Prostate gland (tissue), 2 donors: ENCODE data around the gene KLHL3.
A peak's percentile ranks its signal among the peaks of the same experiment; 100 is the strongest.

Experiments used
- POLR2A ChIP-seq: fragments of 450-650 bp; IDR thresholded peaks from one replicate; pipeline ENCODE4 v1.6.1; 2016; ENCODE audit warnings: antibody characterized with exemption, mild to moderate bottlenecking
- POLR2AphosphoS5 ChIP-seq: sonication (generic); formaldehyde crosslinking; IDR thresholded peaks from one replicate; pipeline ENCODE4 v1.6.1; 2017; ENCODE audit warnings: antibody characterized with exemption
- TF ChIP-seq, protein P1 (sequence below), 4 experiments: fragments of 200-600 bp in 2 of 4; fragments of 450-650 bp in 2 of 4; sonication (generic) in 2 of 4; IDR thresholded peaks; 1 replicate in 3 of 4; 2 replicates in 1 of 4; pipeline ENCODE4 v1.5.1; 2016 to 2019; ENCODE audit warnings: antibody characterized with exemption in 4 of 4, mild to moderate bottlenecking in 2 of 4, moderate library complexity in 2 of 4

DNA sequence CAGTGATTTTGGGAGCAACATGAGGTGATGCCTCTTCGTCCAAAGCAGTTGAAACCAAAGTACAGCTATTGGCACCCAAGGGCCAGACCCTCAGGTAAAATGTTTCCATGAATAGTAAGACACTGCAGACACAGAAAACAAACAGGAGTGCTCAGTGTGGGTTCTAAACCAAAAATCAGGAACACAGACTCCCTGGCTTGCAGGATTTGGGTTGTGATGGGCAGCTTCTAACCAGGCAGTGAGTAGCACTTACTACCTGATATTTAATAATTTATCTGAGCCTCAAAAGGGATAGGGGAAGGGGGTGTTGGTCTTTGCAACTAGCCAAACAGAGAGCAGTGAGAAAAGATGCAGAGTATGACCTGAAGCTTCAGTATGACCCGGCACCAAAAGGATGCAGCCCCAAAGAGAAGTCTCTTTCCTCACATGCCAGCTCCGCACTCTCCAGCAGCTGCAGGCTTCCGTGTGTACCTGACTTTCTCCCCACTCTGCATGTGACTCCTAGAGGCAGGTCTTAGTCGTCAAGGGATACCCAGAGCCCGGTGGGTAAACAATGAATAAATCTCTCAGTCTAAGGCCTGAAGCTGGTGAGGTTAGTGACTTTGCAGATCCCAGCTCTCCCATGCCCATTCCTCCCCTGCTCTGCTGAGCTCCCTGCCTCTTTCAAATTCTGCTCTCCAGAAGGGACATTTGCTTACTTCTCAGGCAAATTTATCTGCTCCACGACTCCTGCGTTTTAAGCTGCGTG, 131.4 kb downstream of the KLHL3 start:
- TF ChIP-seq, protein P1, sequence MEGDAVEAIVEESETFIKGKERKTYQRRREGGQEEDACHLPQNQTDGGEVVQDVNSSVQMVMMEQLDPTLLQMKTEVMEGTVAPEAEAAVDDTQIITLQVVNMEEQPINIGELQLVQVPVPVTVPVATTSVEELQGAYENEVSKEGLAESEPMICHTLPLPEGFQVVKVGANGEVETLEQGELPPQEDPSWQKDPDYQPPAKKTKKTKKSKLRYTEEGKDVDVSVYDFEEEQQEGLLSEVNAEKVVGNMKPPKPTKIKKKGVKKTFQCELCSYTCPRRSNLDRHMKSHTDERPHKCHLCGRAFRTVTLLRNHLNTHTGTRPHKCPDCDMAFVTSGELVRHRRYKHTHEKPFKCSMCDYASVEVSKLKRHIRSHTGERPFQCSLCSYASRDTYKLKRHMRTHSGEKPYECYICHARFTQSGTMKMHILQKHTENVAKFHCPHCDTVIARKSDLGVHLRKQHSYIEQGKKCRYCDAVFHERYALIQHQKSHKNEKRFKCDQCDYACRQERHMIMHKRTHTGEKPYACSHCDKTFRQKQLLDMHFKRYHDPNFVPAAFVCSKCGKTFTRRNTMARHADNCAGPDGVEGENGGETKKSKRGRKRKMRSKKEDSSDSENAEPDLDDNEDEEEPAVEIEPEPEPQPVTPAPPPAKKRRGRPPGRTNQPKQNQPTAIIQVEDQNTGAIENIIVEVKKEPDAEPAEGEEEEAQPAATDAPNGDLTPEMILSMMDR (IDR thresholded peaks at IDR 0.05), result no peak
- TF ChIP-seq POLR2AphosphoS5 (peak; percentile 58), POLR2A (no peak)
